GM10266 (cell line): ENCODE results near the gene NSUN4.
"Not testable (repeated sequence)": the region's sequence is repeated elsewhere in the genome, so short reads cannot be mapped to it uniquely, and the experiment has no call there.

Source experiments
- DNase-seq: peaks from one replicate; pipeline ENCODE4 v3.0.0; 2012; ENCODE audit errors: extremely low spot score
- CTCF ChIP-seq: IDR thresholded peaks from 2 replicates; pipeline ENCODE4 v1.5.1; 2012; ENCODE audit warnings: mild to moderate bottlenecking, low read depth; ENCODE audit not compliant: control insufficient read depth, insufficient read depth; ENCODE audit errors: missing control alignments

The NSUN4 gene

GRCh38 chr1:46334030-46334384, 6.6 kb upstream of the NSUN4 start:
- TF ChIP-seq CTCF: no peak
- no peak for DNase-seq

- no peak for DNase-seq
- no peak for TF ChIP-seq CTCF
Observed at GRCh38 chr1:46335081-46335480, 5.5 kb upstream of the NSUN4 start.

DNA sequence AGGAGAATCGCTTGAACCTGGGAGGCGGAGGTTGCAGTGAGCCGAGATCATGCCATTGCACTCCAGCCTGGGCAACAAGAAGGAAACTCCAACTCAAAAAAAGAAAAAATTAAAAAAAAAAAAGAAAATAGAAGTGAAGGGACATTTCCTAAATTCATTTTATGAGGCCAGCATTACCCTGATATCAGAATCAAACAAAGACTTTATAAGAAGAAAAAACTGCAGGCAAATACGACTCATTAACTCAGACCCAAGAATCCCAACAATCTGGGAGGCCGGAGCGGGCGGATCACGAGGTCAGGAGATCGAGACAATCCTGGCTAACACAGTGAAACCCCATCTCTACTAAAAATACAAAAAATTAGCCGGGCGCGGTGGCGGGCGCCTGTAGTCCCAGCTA, 3.2 kb upstream of the NSUN4 start:
- not testable (repeated sequence) for DNase-seq

- no peak for DNase-seq
- TF ChIP-seq CTCF: no peak
Observed at GRCh38 chr1:46341222-46342083, 846 bp downstream of the NSUN4 start.

GRCh38 chr1:46342084-46342656, 1.6 kb downstream of the NSUN4 start:
- DNase-seq: peak; percentile 42

GRCh38 chr1:46342677-46343350, 2.2 kb downstream of the NSUN4 start:
- no peak for TF ChIP-seq CTCF
- no peak for DNase-seq

More at GRCh38 chr1:46342084-46342656, 1.6 kb downstream of the NSUN4 start:
- peak; percentile 36 for TF ChIP-seq CTCF

GRCh38 chr1:46343351-46343695, 2.7 kb downstream of the NSUN4 start:
- no peak for DNase-seq
- no peak for TF ChIP-seq CTCF

- TF ChIP-seq CTCF: no peak
- no peak for DNase-seq
Observed at GRCh38 chr1:46343705-46344104, 3.1 kb downstream of the NSUN4 start.
